Cardiac septum (tissue), 1 donor: ENCODE data around the gene ZNF865. TPM values are rescaled to one million over a fixed set of nuclear protein-coding genes. Genes with fewer than 3 reads are reported as not detected.

ENCODE experiments used
- DNase-seq: peaks from one replicate; pipeline ENCODE4 v3.0.0-alpha.2; 2020; ENCODE audit warnings: low spot score
- intact Hi-C: fragments of 100-400 bp; cut with DNase I; formaldehyde crosslinking; loops from one replicate; pipeline ENCODE4 v1.14.0; 2022
- total RNA-seq: library from RNA; stranded (reverse); fragmentation: NEBNext Ultra II Directional; extraction: Animal tissue kit (Norgen Biotek cat#: 25700); gene quantifications from one replicate; pipeline ENCODE4 v1.2.1, GENCODE V29; 2021
- donor health status: DM: no; HTN: no; CAD: no.

Gene ZNF865
- total RNA-seq, 1 donor from 2014 or later: 15.7 TPM

GRCh38 chr19:55620410-55621204 is 15.2 kb downstream of the ZNF865 start:
- intact Hi-C loops: no loop called here
- DNase-seq: no peak

DNA sequence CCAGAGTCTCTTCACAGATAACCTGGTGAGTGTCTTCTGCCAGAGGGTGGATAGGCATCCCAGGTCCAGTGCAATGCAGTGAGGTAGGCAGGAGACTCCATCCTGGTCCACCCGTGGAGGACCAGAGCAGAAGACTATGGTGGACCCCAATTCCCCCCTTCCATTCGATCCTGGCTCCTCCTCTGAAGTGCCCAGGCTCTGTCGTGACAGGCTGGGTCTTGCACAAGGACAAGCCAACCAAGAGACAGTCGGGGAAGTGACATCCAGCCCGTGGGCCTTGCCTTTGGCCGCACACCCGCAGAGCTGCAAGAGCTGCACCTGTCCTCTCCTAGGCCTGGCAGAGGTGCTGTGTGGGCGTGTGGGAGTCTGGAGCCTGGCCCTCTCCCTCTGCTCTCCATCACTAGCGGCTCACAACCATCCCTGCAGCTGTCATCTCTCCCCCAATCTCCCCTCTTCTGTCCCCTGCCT is 15.8 kb downstream of the ZNF865 start:
- intact Hi-C loops: no loop called here
- DNase-seq: no peak

GRCh38 chr19:55621673-55622231 is 16.3 kb downstream of the ZNF865 start:
- no peak for DNase-seq
- intact Hi-C loops: no loop called here

DNA sequence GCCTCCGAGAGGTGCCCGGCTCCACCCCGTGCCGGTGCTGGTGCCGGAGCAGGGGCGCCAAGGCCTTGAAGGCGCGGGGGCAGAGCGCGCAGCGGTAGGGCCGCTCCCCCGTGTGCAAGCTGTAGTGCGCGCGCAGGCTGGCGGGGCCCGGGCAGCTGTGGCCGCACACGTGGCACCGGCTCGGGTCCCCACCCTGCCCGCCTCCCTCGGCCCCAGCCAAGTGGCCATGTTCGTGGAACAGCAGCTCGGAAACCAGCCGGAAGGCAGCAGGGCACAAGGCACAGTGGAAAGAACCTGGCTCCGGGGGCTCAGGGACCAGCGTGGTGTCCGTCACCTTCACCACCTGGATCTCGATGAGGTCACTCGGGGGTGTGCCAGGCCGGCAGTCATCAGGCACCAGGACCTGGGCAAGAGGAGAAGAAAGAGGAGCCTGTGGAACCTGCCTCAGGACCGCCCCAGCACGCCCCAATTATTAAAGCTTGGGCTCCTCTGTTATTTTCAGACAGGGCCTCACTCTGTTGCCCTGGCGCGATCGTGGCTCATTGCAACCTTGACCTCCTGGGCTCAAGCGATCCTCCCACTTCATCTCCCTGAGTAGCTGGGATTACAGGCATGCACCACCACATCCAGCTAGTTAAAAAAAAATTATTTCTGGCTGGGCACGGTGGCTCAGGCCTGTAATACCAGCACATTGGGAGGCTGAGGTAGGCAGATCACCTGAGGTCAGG is 17.0 kb downstream of the ZNF865 start:
- no peak for DNase-seq
- intact Hi-C loops: no loop called here

DNA sequence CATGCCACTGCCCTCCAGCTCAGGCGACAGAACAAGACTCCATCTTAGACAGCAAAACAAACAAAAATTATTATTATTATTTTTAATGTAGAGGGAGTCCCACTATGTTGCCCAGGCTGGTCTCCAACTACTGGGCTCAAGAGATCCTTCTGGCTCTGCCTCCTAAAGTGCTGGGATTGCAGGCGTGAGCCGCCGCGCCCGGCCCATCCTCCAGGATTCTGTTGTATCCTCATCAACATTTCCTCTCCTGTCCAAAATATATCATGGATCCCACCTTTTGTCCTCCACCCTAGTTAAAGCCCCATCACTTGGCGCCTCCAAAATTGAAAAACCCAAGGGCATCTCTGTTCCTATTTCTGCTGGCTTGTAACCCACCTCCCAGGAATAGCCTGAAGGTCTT is 17.7 kb downstream of the ZNF865 start:
- intact Hi-C loops: no loop called here
- no peak for DNase-seq

GRCh38 chr19:55623561-55623960 is 18.1 kb downstream of the ZNF865 start:
- no peak for DNase-seq
- intact Hi-C loops: no loop called here

DNA sequence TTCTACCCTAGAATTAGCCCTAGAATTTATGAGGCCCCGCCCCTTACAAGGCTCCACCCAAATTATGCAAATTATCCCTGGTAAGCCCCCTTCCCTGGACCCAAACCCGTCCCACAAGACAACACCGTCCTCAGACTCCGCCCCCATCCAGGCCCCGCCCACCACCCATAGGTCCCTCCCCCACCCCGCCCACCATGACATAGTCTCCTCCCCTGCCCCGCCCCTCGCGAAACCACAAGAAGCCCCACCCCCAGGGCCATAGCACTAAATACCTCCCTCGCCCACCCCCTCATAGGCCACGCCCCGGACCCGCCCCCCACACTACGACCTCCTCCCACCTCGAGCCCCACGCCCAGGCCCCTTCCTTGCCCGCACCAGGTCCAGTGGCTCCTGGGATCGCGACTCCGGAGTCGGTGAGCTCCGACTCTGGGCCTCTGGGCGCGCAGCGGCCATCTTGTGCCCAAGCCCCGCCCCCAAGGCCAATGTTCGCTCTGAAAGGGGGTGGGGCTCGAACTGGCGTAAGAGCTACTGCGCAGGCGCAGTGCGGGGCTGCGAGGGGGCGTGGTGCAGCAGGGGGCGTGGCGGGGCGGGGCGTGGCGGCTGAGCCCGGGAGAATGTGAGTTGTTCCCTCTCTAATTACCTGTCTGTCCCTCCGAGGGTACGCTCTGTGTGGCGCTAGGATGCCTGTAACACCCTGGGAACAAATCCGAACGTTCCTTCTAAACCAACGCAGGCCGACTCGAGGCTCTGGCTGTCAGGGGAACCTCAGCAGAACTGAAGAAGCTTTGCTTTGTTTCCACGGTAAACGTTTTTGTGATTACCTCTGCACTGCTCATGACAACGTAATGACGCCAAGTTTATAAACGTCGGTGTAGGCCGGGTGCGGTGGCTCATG is 18.9 kb downstream of the ZNF865 start, which contains the start of gene ZNF784:
Gene ZNF784 (minus strand): TSS at position 458 of the 895 bp plus-strand sequence. CDS start 5 bp downstream, at position 453.
- intact Hi-C loops: no loop called here
- peak; percentile 97 for DNase-seq

- DNase-seq: no peak
- intact Hi-C loops: no loop called here
These were observed 19.5 kb downstream of the ZNF865 start for GRCh38 chr19:55625004-55625326.

DNA sequence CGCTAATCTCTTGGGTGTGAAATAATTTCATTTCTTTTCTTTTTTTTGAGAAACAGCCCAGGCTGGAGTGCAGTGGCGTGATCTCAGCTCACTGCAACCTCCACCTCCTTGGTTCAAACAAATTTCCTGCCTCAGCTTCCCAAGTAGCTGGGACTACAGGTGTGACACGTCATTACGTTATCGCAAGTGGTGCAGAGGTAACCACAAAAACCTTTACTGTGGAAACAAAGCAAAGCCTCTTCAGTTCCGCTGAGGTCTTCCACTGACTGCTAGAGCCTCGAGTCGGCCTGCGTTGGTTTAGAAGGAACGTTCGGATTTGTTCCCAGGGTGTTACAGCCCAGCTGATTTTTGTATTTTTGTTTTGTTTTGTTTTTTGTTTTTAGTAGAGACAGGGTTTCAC is 20.9 kb downstream of the ZNF865 start:
- intact Hi-C loops: no loop called here
- DNase-seq: no peak

GRCh38 chr19:55632463-55632834 is 27.0 kb downstream of the ZNF865 start:
- no peak for DNase-seq
- intact Hi-C loops: loop anchor here (1.0 kb wide), 1 partner anchor 115 kb away; no protein-coding TSS in a partner anchor

DNA sequence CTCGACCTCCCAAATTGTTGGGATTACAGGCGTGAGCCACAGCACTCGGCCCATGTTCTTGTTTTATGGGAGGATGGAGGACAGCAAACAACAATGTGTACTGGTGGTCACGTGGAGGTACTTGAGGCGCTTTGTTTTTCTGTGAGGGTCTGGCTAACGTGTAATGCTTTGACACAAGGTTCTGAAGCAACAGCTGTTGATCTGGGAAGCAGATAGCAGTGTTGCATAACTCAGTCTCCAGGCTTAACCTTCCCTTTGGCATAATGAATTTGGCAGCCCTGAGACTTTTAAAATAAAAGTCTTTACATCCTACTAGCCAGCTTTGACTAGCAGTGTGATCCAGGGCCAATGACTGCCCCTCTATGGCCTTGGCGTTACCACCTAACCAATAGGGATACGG is 28.4 kb downstream of the ZNF865 start:
- intact Hi-C loops: no loop called here
- DNase-seq: no peak

DNA sequence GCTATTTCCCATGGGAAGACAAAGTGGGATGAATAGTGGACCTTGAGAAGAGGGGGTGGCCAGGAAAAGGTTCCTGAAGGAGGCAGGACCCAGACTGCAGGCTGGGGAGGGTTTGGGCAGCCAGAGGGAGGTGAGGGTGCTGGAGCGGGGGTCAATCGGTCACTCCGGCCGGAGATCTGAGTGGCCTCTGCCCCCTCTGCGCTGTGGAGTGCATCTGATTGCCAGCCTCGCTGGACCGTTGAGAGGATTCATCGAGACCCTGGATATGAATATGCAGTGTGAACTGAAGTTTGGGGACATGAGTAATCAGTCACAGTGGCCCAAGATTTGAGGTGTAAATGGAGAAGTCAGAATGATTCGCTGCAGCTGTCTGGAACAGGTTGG is 29.9 kb downstream of the ZNF865 start:
- intact Hi-C loops: no loop called here
- no peak for DNase-seq

DNA sequence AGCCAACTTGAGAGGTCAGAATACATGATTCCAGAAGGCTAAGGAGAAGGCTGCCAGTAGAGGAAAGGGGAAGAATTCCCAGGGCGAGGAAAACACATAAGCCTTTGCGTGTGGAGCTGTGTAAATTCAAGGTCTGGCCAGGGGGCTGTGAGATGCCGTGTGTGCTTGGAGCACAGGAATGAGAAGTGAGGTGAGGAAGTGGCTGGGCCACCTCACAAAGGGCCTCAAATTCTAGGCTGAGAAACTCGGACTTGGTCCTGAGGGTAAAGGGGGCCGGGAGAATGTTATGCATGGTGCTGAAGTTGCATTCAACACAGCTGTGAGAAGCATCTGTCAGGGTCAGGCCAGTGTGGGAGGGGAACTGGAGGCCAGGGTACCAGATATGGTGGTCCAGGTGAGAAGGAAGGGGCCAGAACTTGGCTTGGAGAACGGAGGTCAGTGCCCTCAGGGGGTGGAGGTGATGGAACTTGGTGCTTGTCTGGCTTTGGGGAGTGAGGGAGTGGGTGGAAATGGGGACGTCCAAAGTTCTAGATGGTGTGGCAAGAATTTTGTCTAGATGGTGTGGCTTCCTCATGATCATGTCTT is 30.5 kb downstream of the ZNF865 start:
- no peak for DNase-seq
- intact Hi-C loops: no loop called here

- intact Hi-C loops: no loop called here
- no peak for DNase-seq
These were observed 31.3 kb downstream of the ZNF865 start for GRCh38 chr19:55636723-55637122.

GRCh38 chr19:55637534-55637933 is 32.1 kb downstream of the ZNF865 start:
- intact Hi-C loops: no loop called here
- DNase-seq: no peak

GRCh38 chr19:55638864-55639359 is 33.5 kb downstream of the ZNF865 start:
- no peak for DNase-seq
- intact Hi-C loops: no loop called here

DNA sequence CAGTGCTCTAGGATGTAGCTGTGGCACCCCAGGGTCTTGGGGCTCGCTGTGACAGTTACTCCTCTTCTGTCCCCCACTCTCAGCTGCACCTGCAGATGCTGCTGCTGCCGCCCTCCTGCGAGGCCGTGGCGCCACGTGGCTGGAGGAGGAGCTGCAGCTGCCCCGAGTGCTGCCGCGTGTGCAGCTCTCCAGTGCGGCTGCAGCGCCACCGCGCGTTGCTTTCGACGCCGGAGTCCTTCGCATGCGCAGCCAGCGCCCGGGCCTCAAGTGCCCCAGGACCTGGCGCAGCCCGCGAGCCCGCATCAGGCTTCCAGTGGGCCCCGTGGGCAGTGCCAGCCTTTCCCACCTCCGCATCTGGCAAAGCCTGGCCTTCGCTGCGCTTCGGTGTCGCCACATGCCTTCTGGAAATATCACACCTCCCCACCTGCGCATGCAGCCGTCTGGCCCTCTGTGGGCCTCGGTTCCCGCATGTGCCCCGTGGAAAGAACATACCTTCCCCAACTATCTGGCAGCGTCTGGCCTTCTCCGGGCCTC is 34.7 kb downstream of the ZNF865 start:
- intact Hi-C loops: no loop called here
- no peak for DNase-seq

DNA sequence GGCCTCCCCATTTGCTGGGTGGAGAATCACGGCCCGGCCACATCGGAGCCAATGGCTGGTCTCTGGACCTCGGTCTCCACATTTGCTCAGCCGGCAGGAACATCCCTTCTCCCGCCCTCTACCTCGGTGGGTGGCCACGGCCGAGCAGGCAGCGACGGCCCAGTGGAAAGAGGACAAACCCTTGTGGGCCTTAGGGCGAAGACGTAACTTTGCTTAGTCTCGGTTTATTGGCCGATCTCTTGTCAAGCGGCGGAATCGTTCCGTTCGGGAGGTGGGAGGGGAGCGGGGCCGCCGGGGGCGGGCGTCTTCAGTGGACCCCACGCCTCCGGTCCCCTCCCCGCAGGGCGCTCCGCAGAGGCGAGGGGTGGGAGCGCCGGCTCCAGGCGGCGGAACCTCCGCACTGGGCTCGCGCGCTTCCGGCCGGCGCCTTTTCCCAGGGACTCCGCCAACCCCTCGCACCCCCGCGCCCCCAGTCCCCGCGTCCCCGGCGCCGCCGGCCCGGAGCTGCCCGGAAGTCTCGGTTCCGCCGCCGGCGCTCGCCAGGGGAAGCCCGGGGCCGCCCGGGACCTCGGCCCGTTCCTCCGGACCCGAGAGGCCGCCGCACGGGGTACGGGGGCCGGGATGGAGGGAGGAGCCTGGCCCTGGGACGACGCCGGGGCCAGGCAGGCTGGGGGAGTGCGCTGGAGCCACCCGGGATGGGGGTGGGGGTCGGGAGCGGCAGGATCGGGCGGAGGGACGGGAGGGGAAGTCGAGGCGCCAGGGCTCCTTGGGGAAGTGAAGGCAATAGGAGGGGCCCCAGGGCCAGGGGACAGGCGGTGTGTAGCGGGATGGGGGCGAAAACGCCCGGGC is 35.4 kb downstream of the ZNF865 start, which contains the start of gene ZNF580:
Gene ZNF580 (plus strand): TSS at position 426 of the 849 bp plus-strand sequence. CDS start 1,507 bp downstream, outside the sequence.
- intact Hi-C loops: no loop called here
- DNase-seq: no peak
